Activated CD4-positive, alpha-beta memory T cell treated with anti-CD3 and anti-CD28 coated beads, Interleukin-2, amount 10 ng/mL, durations not matched to agents 7 days and 5 days (primary cell): ENCODE measurements around the gene PDCD5. TPM values are rescaled to one million over a fixed set of nuclear protein-coding genes. Genes with fewer than 3 reads are reported as not detected.
"Not testable (repeated sequence)": the region's sequence is repeated elsewhere in the genome, so short reads cannot be mapped to it uniquely, and the experiment has no call there.

Experiments
- CTCF ChIA-PET: fragments of 350-600 bp; sonication (Branson Sonifier 250); formaldehyde crosslinking; loops from one replicate; lab custom pipeline; 2021; ENCODE audit warnings: antibody characterized with exemption, inconsistent platforms; lab: Charles Lee
- POLR2A ChIA-PET: fragments of 350-600 bp; sonication (Branson Sonifier 250); formaldehyde crosslinking; loops from one replicate; lab custom pipeline; 2021; ENCODE audit warnings: antibody characterized with exemption; lab: Charles Lee
- DNase-seq: peaks from one replicate; pipeline ENCODE4 v3.0.0-alpha.2; 2020
- H3K27ac Mint-ChIP-seq: one replicate; pipeline ENCODE4 v1.8.0; 2021; ENCODE audit warnings: mild to moderate bottlenecking, mixed read lengths
- H3K27me3 Mint-ChIP-seq: one replicate; pipeline ENCODE4 v1.8.0; 2021; ENCODE audit warnings: mixed read lengths
- H3K36me3 Mint-ChIP-seq: one replicate; pipeline ENCODE4 v1.8.0; 2021; ENCODE audit warnings: low read depth, mixed read lengths
- H3K4me1 Mint-ChIP-seq: one replicate; pipeline ENCODE4 v1.8.0; 2021; ENCODE audit warnings: mixed read lengths
- H3K4me3 Mint-ChIP-seq: one replicate; pipeline ENCODE4 v1.8.0; 2021; ENCODE audit warnings: mild to moderate bottlenecking, mixed read lengths
- H3K9me3 Mint-ChIP-seq: one replicate; pipeline ENCODE4 v1.8.0; 2021; ENCODE audit warnings: mixed read lengths
- total RNA-seq, 2 experiments: library from RNA; stranded (reverse); gene quantifications; one replicate each; pipeline ENCODE4 v1.2.3, GENCODE V29; 2021

The PDCD5 gene
- total RNA-seq, result 100 to 1,000 TPM; 121 to 129 TPM

GRCh38 chr19:32580901-32581704 is at the start of gene PDCD5:
TSS of gene PDCD5 (plus strand) at chr19:32581190. CDS start at chr19:32581262, 72 bp downstream.
- peak within 1 kb of the TSS; percentile 91 for H3K4me3 Mint-ChIP-seq
- no peaks in the 10 kb centered on the region for H3K9me3 Mint-ChIP-seq
- peaks cover 30% of the 10 kb centered on the region for H3K4me1 Mint-ChIP-seq
- peak within 1 kb of the TSS; percentile 79 for H3K27ac Mint-ChIP-seq
- peak; percentile 97 for DNase-seq
- CTCF ChIA-PET, result interaction anchor here (0.6 to 1.1 kb wide), 3 partner anchors 11 to 1898 kb away, joined by 3 read pairs; no protein-coding TSS in a partner anchor
- H3K36me3 Mint-ChIP-seq, result peaks cover 30% of the 10 kb centered on the region
- POLR2A ChIA-PET, result interaction anchor here (0.6 to 2.6 kb wide), 11 partner anchors 8 to 236 kb away, joined by 3 to 11 read pairs (median 5); partner anchors contain the start of genes DPY19L3, NUDT19, RGS9BP and ZNF507
- H3K27me3 Mint-ChIP-seq, result peaks cover 5% of the 10 kb centered on the region

- no peaks in the 10 kb centered on the region for H3K4me1 Mint-ChIP-seq
- H3K9me3 Mint-ChIP-seq, result peaks cover 22% of the 10 kb centered on the region
- no peaks in the 10 kb centered on the region for H3K27me3 Mint-ChIP-seq
- H3K27ac Mint-ChIP-seq, result no peak overlapping the region
- peaks cover 4% of the 10 kb centered on the region for H3K36me3 Mint-ChIP-seq
- DNase-seq, result no peak
- no peak overlapping the region for H3K4me3 Mint-ChIP-seq
- ChIA-PET CTCF (no interaction called here), POLR2A (no interaction called here)
These were observed 48.8 kb upstream of the PDCD5 start for GRCh38 chr19:32532233-32532632.

GRCh38 chr19:32537580-32537979 is 43.4 kb upstream of the PDCD5 start:
- no peak for DNase-seq
- CTCF ChIA-PET, result no interaction called here
- no peak overlapping the region for H3K27ac Mint-ChIP-seq
- POLR2A ChIA-PET, result no interaction called here
- no peak overlapping the region for H3K4me3 Mint-ChIP-seq
- peaks cover 4% of the 10 kb centered on the region for H3K36me3 Mint-ChIP-seq
- H3K9me3 Mint-ChIP-seq, result peaks cover 16% of the 10 kb centered on the region
- H3K27me3 Mint-ChIP-seq, result no peaks in the 10 kb centered on the region
- no peaks in the 10 kb centered on the region for H3K4me1 Mint-ChIP-seq

- DNase-seq, result no peak
- Mint-ChIP-seq H3K36me3 (no peaks in the 10 kb centered on the region), H3K4me3 (no peak overlapping the region), H3K27me3 (no peaks in the 10 kb centered on the region), H3K4me1 (no peaks in the 10 kb centered on the region), H3K27ac (no peak overlapping the region), H3K9me3 (peaks cover 9% of the 10 kb centered on the region)
- ChIA-PET POLR2A (no interaction called here), CTCF (no interaction called here)
These were observed 41.6 kb upstream of the PDCD5 start for GRCh38 chr19:32539240-32539916.

GRCh38 chr19:32540621-32541020 is 40.4 kb upstream of the PDCD5 start:
- Mint-ChIP-seq H3K4me3 (no peak overlapping the region), H3K9me3 (peaks cover 5% of the 10 kb centered on the region), H3K27ac (no peak overlapping the region), H3K27me3 (no peaks in the 10 kb centered on the region), H3K4me1 (no peaks in the 10 kb centered on the region), H3K36me3 (no peaks in the 10 kb centered on the region)
- ChIA-PET POLR2A (no interaction called here), CTCF (no interaction called here)
- no peak for DNase-seq

GRCh38 chr19:32541376-32541775 is 39.6 kb upstream of the PDCD5 start:
- H3K27ac Mint-ChIP-seq, H3K36me3 Mint-ChIP-seq, H3K9me3 Mint-ChIP-seq, CTCF ChIA-PET, DNase-seq, H3K27me3 Mint-ChIP-seq, H3K4me3 Mint-ChIP-seq, H3K4me1 Mint-ChIP-seq, POLR2A ChIA-PET: not testable (repeated sequence)

- Mint-ChIP-seq H3K9me3 (peaks cover 5% of the 10 kb centered on the region), H3K36me3 (no peaks in the 10 kb centered on the region), H3K27ac (no peak overlapping the region), H3K27me3 (no peaks in the 10 kb centered on the region), H3K4me3 (no peak overlapping the region), H3K4me1 (no peaks in the 10 kb centered on the region)
- POLR2A ChIA-PET, result no interaction called here
- no peak for DNase-seq
- CTCF ChIA-PET, result no interaction called here
These were observed 38.4 kb upstream of the PDCD5 start for GRCh38 chr19:32542477-32543108.

GRCh38 chr19:32543115-32543900 is 37.7 kb upstream of the PDCD5 start:
- peaks cover 1% of the 10 kb centered on the region for H3K9me3 Mint-ChIP-seq
- ChIA-PET CTCF (interaction anchor here (0.6 kb wide), 1 partner anchor 387 kb away, joined by 3 read pairs; no protein-coding TSS in a partner anchor), POLR2A (no interaction called here)
- H3K4me3 Mint-ChIP-seq, result no peak overlapping the region
- H3K4me1 Mint-ChIP-seq, result no peaks in the 10 kb centered on the region
- H3K27me3 Mint-ChIP-seq, result no peaks in the 10 kb centered on the region
- H3K27ac Mint-ChIP-seq, result no peak overlapping the region
- H3K36me3 Mint-ChIP-seq, result no peaks in the 10 kb centered on the region
- no peak for DNase-seq

- ChIA-PET POLR2A (no interaction called here), CTCF (no interaction called here)
- Mint-ChIP-seq H3K27me3 (no peaks in the 10 kb centered on the region), H3K4me1 (no peaks in the 10 kb centered on the region), H3K36me3 (no peaks in the 10 kb centered on the region), H3K4me3 (no peak overlapping the region), H3K27ac (no peak overlapping the region), H3K9me3 (no peaks in the 10 kb centered on the region)
- DNase-seq, result no peak
These were observed 36.1 kb upstream of the PDCD5 start for GRCh38 chr19:32544917-32545316.

- H3K27me3 Mint-ChIP-seq, result no peaks in the 10 kb centered on the region
- no peak overlapping the region for H3K27ac Mint-ChIP-seq
- DNase-seq, result no peak
- ChIA-PET POLR2A (no interaction called here), CTCF (no interaction called here)
- no peaks in the 10 kb centered on the region for H3K36me3 Mint-ChIP-seq
- no peaks in the 10 kb centered on the region for H3K9me3 Mint-ChIP-seq
- H3K4me1 Mint-ChIP-seq, result no peaks in the 10 kb centered on the region
- H3K4me3 Mint-ChIP-seq, result no peak overlapping the region
These were observed 30.3 kb upstream of the PDCD5 start for GRCh38 chr19:32550666-32551065.

GRCh38 chr19:32555786-32556185 is 25.2 kb upstream of the PDCD5 start:
- H3K27ac Mint-ChIP-seq, result no peak overlapping the region
- CTCF ChIA-PET, result no interaction called here
- POLR2A ChIA-PET, result interaction anchor here (1.2 kb wide), 1 partner anchor 26 kb away, joined by 3 read pairs; the partner anchor contains the start of gene PDCD5
- H3K27me3 Mint-ChIP-seq, result peaks cover 12% of the 10 kb centered on the region
- no peaks in the 10 kb centered on the region for H3K36me3 Mint-ChIP-seq
- H3K4me1 Mint-ChIP-seq, result no peaks in the 10 kb centered on the region
- no peak overlapping the region for H3K4me3 Mint-ChIP-seq
- DNase-seq, result no peak
- no peaks in the 10 kb centered on the region for H3K9me3 Mint-ChIP-seq

GRCh38 chr19:32558607-32559228 is 22.3 kb upstream of the PDCD5 start:
- Mint-ChIP-seq H3K4me3 (no peak overlapping the region), H3K36me3 (no peaks in the 10 kb centered on the region), H3K27ac (no peak overlapping the region), H3K27me3 (peaks cover 12% of the 10 kb centered on the region), H3K4me1 (no peaks in the 10 kb centered on the region), H3K9me3 (no peaks in the 10 kb centered on the region)
- DNase-seq, result no peak
- ChIA-PET CTCF (interaction anchor here (0.6 kb wide), 1 partner anchor 43 kb away, joined by 3 read pairs; no protein-coding TSS in a partner anchor), POLR2A (no interaction called here)
